Mononuclear cell (primary cell): Measurements from ENCODE around the gene GLIS1. TPM values are rescaled to one million over a fixed set of nuclear protein-coding genes. Genes with fewer than 3 reads are reported as not detected.

Experiments used
- H3K27me3 ChIP-seq: 2 replicates; pipeline ENCODE4 v1.6.0; 2011; ENCODE audit warnings: low read length, control low read depth; ENCODE audit not compliant: insufficient read depth
- H3K4me1 ChIP-seq: 2 replicates; pipeline ENCODE4 v1.5.1; 2011; ENCODE audit warnings: mild to moderate bottlenecking, low read length, control low read depth; ENCODE audit not compliant: insufficient read depth
- H3K4me3 ChIP-seq: 2 replicates; pipeline ENCODE4 v1.5.1; 2011; ENCODE audit warnings: mild to moderate bottlenecking, low read length, moderate library complexity
- H3K9me3 ChIP-seq: 2 replicates; pipeline ENCODE4 v1.5.1; 2011; ENCODE audit warnings: low read depth, mild to moderate bottlenecking, control low read depth, low read length
- total RNA-seq: library from RNA; depleted of rRNA; stranded (reverse); fragments of >200 nt; gene quantifications from one replicate; pipeline ENCODE4 v1.2.3, GENCODE V29; 2012

GLIS1 gene
- total RNA-seq, 1 donor: not detected

- Histone ChIP-seq H3K4me3 (no peak overlapping the region), H3K4me1 (no peaks in the 10 kb centered on the region), H3K9me3 (no peaks in the 10 kb centered on the region), H3K27me3 (no peaks in the 10 kb centered on the region)
Observed at GRCh38 chr1:53502641-53503432, 236.1 kb downstream of the GLIS1 start.

GRCh38 chr1:53501065-53502005 lies 237.6 kb downstream of the GLIS1 start:
- Histone ChIP-seq H3K27me3 (no peaks in the 10 kb centered on the region), H3K4me1 (no peaks in the 10 kb centered on the region), H3K9me3 (no peaks in the 10 kb centered on the region), H3K4me3 (no peak overlapping the region)

- Histone ChIP-seq H3K4me3 (no peak overlapping the region), H3K27me3 (no peaks in the 10 kb centered on the region), H3K9me3 (no peaks in the 10 kb centered on the region), H3K4me1 (no peaks in the 10 kb centered on the region)
Observed at GRCh38 chr1:53500204-53501064, 238.5 kb downstream of the GLIS1 start.

- no peaks in the 10 kb centered on the region for H3K4me1 ChIP-seq
- no peaks in the 10 kb centered on the region for H3K27me3 ChIP-seq
- H3K4me3 ChIP-seq: no peak overlapping the region
- no peaks in the 10 kb centered on the region for H3K9me3 ChIP-seq
Observed at GRCh38 chr1:53499257-53500203, 239.4 kb downstream of the GLIS1 start.

GRCh38 chr1:53498555-53499131 lies 240.3 kb downstream of the GLIS1 start:
- H3K9me3 ChIP-seq: no peaks in the 10 kb centered on the region
- no peaks in the 10 kb centered on the region for H3K27me3 ChIP-seq
- no peak overlapping the region for H3K4me3 ChIP-seq
- no peaks in the 10 kb centered on the region for H3K4me1 ChIP-seq

DNA sequence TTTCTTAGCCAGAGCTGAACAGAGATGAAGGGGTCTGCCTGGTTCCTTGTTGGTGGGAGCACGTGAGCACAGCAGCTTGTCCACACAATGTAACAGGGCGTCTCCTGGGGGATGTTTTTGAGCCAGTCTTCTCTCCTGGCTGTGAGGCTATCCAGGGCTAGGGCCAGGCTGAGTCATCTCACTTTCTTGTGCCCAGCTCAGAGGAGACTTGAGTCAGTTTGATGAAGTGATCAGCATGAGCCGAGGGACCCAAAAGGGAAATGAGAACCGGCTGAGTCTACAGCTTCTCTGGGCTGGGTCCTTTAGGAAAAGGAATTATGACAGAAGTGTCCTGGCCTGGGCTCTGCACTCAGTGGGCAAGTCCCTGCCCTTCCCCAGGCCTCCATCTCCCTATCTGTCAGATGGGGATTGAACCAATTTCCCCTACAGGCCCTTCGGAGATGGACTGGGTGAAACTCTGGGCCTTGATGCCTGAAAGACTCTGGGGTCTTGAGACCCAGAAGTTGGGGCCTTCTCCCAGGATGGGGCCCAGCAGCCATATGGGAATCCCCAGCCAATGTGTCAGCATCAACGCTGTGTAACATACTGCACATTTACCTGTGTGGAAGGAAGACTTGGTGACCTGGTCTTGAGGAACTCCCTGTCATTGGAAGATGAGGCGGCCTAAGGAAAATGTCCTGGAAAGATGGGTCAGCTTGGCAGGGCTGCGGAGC lies 243.2 kb downstream of the GLIS1 start:
- Histone ChIP-seq H3K9me3 (no peaks in the 10 kb centered on the region), H3K27me3 (no peaks in the 10 kb centered on the region), H3K4me3 (no peak overlapping the region), H3K4me1 (no peaks in the 10 kb centered on the region)

- no peaks in the 10 kb centered on the region for H3K9me3 ChIP-seq
- no peaks in the 10 kb centered on the region for H3K4me1 ChIP-seq
- no peaks in the 10 kb centered on the region for H3K27me3 ChIP-seq
- H3K4me3 ChIP-seq: no peak overlapping the region
Observed at GRCh38 chr1:53490351-53490750, 248.6 kb downstream of the GLIS1 start.

DNA sequence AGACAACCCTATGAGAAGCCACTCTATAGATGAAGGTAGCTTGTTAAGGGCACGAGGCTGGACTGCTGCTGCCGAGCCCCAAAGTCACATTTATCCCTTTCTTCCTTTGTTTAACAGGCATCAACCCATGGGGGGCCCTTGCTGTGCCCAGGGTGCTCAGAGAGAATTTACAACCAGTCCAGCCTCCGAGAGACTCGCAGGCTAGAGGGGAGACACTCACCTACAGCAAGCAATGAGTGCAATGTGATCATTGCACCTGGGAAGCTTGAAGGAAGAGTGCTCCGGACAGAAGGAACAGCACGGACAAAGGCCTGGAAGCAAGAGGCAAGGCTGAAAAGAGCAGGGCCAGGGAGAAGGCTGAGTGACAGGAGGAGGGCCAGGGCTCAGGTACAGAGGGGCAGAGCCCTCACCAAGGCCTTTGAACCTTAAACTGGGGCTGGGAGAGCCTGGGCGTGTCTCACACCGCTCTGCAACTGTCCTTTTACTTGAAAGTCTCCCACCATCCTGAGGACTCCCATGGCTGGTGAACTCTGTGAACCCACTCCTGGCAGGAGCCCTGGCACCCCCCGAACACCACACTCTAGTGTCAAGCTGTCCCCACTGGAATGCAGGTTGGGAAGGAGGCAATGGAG lies 252.5 kb downstream of the GLIS1 start:
- Histone ChIP-seq H3K27me3 (no peaks in the 10 kb centered on the region), H3K4me1 (no peaks in the 10 kb centered on the region), H3K4me3 (no peak overlapping the region), H3K9me3 (no peaks in the 10 kb centered on the region)

DNA sequence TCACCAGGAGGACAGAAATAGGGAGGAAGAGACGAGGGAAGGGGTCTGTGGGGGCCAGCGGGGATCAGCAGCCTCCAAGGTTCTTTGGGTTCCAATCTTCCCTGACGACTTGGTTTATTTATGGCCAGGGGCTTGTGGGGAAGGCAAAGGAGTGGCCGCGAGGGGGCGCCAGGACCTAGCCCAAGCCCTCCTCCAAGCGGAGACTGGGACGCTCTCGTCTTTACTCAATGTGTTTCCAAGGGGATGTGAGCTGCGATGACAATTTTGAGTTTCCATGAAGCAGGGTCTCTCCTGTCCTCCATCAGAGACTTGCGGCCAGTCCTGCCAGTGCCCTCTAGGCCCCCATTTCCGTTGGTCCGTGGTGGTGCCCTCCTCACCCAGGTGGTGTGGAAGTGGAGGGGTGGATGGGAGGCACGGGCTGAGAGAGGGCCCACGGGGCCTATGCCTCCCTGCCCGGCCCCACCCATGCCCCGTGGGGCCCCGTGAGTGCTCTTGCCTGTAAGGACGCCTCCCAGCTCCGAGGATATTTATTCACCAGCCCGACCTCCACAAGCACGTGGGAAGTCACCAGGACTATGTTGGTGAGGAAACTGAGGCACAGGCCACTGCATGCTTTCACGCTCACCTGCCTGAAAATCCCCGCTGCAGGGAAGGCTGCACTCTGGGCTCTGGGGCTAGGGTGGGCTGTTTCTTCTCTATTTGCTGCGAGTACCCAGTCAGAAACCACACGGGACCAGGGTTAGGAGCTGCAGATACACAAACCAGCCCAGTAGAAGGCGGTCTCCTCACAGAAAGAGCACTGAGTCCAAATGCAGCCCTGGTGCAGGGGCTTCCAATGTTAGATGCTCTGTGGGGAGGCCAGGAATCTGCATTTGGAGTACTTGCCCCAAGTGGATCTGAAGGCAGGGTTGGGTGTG lies 253.2 kb downstream of the GLIS1 start:
- H3K4me1 ChIP-seq: no peaks in the 10 kb centered on the region
- H3K4me3 ChIP-seq: no peak overlapping the region
- H3K9me3 ChIP-seq: no peaks in the 10 kb centered on the region
- no peaks in the 10 kb centered on the region for H3K27me3 ChIP-seq

GRCh38 chr1:53484705-53485477 lies 254.1 kb downstream of the GLIS1 start:
- H3K4me1 ChIP-seq: no peaks in the 10 kb centered on the region
- no peaks in the 10 kb centered on the region for H3K9me3 ChIP-seq
- H3K4me3 ChIP-seq: no peak overlapping the region
- H3K27me3 ChIP-seq: no peaks in the 10 kb centered on the region

GRCh38 chr1:53483656-53484055 lies 255.3 kb downstream of the GLIS1 start:
- H3K9me3 ChIP-seq: no peaks in the 10 kb centered on the region
- H3K4me3 ChIP-seq: no peak overlapping the region
- H3K4me1 ChIP-seq: no peaks in the 10 kb centered on the region
- H3K27me3 ChIP-seq: no peaks in the 10 kb centered on the region
